22Rv1 (cell line): Measurements from ENCODE around the gene IGSF21.

Experiments used
- H3K27ac ChIP-seq: fragments of 450-650 bp; 2 replicates; pipeline ENCODE4 v1.5.1; 2017
- CTCF ChIP-seq: fragments of 450-650 bp; IDR thresholded peaks from 2 replicates; pipeline ENCODE4 v1.5.1; 2017; ENCODE audit warnings: mild to moderate bottlenecking
- ZFX ChIP-seq: fragments of 450-650 bp; IDR thresholded peaks from 2 replicates; pipeline ENCODE4 v1.6.1; 2017; ENCODE audit warnings: antibody characterized with exemption, borderline replicate concordance

Gene IGSF21

GRCh38 chr1:18319099-18319498 is 211.5 kb downstream of the IGSF21 start:
- no peak overlapping the region for H3K27ac ChIP-seq
- TF ChIP-seq ZFX (no peak), CTCF (no peak)

DNA sequence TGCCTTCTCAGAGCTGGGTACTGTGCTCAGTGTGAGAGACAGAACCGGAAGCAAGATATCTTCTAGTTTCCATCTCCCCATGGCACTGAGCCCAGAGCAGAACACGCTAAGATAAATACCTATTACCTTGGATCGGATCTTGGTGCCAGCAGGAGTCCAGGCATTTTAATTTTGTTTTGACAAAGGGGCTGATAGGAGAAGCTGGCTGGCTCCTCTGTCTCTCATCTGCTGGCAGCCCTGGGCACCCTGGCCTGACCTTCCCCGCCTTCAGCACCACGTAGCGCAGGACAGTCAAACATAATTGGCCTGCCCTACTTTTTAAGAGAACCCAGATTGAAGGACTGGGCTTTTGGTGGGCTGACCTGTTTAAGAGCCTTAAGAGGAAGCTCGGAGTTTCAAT is 212.5 kb downstream of the IGSF21 start:
- TF ChIP-seq CTCF, result no peak
- no peak for TF ChIP-seq ZFX
- H3K27ac ChIP-seq, result no peak overlapping the region

DNA sequence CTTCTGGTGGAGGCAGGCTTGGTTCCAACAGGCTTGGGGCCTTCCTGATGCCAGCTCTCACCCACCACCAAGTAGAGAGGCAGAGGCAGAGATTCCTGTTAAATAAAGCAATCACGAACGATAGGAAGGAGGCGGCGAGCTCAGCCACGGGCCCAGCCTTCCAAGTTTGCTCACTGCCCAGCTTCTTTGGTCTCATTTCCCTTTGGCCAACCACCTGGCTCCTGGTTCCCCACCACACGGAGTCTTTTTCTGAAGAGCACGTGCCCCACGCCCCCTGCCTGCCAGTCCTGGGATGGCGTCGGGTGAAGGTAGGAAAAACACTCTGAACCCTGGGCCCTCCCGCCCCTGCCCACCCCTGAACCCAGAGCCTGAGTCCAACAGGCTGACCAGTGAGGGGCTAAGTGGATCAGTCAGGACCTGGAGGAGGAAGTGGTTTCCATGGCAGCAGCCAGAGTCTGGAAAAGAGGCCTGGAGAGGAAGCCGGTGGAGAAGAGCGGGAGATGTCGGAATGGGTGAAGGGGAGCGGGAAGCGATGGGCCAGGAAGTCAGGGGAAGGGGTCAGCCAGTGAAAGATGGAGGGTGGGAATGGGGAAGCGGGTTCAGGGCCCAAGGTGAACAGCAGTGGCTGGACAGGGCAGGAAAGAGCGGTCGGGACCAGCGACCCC is 214.9 kb downstream of the IGSF21 start:
- no peak for TF ChIP-seq ZFX
- peak; percentile 43 for TF ChIP-seq CTCF
- H3K27ac ChIP-seq, result no peak overlapping the region

DNA sequence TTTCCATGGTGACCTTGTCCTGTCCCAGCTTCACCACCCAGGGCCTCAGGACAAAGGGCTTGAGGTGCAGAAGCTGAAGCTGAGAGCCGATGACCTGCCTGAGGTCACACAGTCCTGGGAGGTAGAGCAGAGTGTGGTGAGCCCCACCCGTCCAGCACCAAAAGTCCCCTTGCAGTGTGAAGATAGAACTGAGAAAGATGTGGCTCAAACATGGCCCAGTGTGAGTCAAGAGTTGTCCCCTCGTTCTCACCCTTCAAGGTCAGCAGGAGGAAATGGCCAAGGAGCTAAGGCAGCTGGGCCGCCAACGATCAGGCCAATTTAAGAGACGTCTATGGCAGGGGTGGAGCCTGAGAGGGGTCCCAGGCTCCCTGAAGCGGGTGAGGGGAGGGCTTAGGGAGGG is 215.7 kb downstream of the IGSF21 start:
- no peak overlapping the region for H3K27ac ChIP-seq
- TF ChIP-seq ZFX (no peak), CTCF (no peak)

GRCh38 chr1:18324246-18324645 is 216.6 kb downstream of the IGSF21 start:
- TF ChIP-seq ZFX (no peak), CTCF (peak; percentile 62)
- no peak overlapping the region for H3K27ac ChIP-seq

- no peak overlapping the region for H3K27ac ChIP-seq
- TF ChIP-seq ZFX (no peak), CTCF (no peak)
These were observed 217.5 kb downstream of the IGSF21 start for GRCh38 chr1:18325136-18325535.

GRCh38 chr1:18326211-18326897 is 218.8 kb downstream of the IGSF21 start:
- no peak overlapping the region for H3K27ac ChIP-seq
- no peak for TF ChIP-seq CTCF
- no peak for TF ChIP-seq ZFX
